Germinal center (tissue), 1 donor: ENCODE measurements around the gene BRI3BP.
A peak's percentile ranks its signal among the peaks of the same experiment; 100 is the strongest.
"Not testable (repeated sequence)": the region's sequence is repeated elsewhere in the genome, so short reads cannot be mapped to it uniquely, and the experiment has no call there.

ENCODE experiments used
- DNase-seq: peaks from one replicate; pipeline ENCODE4 v3.0.0; 2012; ENCODE audit warnings: mixed read lengths, low spot score

The BRI3BP gene

DNA sequence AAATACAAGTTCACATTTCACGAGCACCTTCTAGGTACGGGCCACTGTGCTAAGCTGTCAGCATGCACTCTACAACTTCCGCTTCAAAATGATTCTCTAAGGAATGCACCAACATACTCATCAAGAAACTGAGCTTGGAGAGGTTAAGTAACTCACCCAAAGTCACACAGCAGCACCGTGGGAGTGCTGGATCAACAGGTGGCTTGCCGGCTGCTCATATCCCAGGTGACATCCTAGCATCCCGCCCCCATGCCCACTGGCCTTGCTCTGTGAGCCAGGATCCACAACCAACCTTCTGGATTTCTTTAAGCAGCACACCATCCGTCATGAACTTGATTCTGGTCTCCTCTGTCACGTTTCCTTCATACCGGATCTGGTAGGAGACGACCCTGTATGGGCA lies 21.2 kb upstream of the BRI3BP start:
- no peak for DNase-seq

DNA sequence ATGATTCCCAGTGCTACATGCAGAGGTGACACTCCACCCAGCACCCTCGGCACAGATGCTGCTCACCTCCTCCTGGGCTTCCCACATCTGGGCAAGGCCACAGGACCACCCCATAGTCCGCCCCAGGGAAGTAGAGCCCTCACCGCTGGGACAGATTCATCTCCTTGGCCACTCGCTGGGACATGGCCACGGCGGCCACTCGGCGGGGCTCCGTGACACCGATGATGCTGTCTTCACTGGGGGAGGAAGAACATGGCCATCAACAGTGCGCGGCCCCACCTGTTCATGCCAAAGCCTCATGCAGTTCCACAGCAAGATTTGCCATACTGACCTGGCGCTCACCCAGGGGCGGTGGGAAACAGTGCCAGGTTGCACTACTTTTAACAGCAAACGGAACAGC lies 18.2 kb upstream of the BRI3BP start:
- no peak for DNase-seq

DNA sequence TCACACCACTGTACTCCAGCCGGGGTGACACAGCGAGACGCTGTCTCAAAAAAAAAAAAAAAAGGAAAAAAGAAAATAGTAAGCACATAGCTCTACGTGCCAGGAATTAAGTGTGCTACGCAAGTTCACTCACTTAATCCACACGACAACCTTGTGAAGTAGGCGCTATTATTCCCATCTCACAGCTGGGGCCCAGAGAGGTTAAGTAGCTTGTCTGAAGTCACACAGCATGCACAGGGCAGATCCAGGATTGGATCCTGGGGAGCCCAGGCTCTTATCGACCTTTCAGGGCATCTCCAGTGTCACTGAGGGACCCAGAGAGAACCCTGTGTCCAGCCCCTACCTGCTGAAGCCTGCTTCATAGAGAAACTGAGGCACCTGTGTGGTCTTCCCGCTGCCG lies 16.4 kb upstream of the BRI3BP start:
- no peak for DNase-seq

DNA sequence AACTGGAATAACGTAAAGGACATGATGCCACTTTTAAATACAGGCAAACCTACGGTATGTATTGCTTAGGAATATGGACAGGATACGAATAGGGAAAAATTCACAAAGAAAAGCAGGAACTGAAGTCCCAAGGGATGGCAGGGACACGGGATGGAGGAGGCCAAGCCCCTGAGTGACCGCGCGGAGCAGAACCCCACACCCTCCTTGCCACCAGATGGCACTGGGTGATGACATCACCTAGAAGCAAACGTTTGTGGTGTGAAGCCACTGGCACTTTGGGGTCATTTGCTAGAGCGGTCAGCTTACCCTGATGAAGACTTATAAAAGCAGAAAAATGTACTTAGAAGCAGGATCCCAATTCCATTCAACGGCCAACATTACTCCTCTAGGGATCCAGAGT lies 13.9 kb upstream of the BRI3BP start:
- DNase-seq, result no peak

DNA sequence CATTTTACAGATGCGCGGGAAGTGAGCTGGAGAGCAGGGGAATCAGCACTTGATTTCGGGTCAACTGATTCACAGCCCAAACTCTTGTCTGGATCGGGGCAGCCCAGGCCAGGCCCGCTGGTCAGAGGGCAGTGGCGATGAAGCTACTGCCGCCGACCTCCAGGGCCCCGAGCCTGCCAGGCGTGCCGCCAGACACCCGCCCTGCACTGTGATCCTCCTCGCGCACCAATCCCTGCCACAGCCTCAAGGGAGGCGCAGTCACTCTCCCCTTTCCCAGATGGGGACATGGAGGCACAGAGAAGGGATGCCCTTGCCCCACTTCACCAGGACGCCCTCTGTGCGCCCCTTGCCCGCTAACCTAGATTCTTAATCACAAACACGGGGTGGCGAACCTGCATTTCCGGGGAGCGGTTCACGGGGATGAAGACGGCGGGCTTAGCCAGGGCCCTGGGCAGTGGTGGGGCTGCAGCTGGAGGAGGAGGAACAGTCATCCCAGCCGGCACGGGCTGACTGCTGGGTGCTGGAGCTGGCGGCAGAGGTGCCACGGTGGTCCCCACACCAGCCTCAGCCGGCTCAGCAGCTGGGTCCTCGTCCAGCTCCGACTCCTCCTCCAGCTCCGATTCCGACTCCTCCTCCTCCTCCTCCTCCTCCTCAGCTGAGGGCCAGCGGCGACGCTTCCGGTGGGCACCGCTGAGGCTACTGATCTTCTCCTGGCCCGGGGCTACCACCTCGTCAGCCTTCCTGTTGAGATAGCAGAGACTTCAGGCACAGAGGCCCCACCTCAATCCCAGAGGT lies 13.2 kb upstream of the BRI3BP start:
- DNase-seq, result no peak

DNA sequence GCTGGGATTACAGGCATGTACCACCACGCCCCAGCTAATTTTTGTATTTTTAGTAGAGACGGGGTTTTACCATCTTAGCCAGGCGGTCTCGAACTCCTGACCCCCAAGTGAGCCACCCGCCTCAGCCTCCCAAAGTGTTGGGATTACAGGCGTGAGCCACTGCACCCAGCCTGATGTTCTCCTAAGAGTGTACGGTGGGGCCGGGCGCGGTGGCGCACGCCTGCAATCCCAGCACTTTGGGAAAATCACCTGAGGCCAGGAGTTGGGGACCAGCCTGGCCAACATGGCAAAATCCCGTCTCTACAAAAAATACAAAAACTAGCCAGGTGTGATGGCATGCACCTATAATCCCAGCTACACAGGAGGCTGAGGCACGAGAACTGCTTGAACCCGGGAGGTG lies 6.6 kb upstream of the BRI3BP start:
- DNase-seq, result not testable (repeated sequence)

DNA sequence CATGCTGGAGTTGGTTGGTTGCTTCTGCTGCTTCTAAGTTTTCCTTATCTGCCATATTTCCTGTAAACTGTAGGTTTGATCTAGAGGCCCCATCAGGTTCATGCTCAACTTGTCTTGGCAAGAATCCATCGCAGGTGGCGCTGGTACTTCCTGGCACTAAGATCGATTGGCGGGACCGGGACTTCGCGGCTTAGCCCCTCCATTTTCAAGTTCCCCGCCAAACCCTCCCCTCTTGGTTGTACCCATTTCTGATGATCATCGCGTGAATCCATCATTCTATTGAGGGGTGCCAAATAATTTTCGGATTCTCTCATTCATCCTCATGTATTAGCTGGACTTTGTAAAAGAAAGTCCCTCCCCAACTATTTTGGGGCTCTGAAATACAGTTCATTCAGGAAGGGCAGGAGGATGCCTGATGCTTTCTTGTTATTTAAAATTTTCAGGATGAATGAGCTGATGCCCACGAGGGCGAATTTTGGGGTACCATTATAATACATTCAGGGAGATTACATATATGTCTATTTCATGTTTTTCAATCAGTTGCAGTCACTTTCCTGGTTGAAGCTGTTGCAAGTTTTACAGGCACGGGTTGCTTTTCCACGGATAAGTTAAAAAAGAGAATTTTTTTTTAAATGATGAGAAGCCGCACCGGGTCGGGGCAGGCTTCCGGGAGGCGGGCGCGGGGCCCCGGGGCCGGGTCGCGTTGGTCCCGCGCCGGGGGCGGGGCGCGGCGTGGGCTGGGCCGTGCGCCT lies 395 bp upstream of the BRI3BP start:
- DNase-seq, result peak; percentile 80

DNA sequence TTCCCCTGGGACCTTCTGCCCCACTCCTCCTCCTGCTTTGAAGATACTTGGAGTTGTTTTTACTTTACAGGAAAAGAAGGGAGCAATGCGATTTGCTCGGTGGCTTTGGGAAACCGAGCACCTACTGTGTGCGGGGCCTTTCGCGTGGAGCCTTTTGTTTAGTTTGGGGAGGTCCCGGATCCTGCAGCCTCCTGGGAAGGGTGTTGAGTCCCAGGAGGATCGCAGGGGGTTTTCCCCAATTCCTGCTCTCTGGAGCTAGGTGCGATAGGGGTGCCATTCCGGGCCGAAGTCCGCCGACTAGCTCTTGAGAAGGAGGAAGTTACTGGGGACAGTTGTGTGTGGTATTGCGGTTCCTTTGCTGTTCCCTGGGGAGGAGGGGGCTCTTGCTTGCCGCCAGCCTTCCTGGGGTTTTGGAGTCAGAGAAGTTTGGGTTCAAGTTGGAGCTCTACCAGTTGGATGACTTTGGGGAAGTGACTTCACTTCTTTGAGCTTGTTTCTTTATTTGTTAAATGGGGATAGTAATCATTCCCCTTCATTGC lies 1.1 kb downstream of the BRI3BP start:
- DNase-seq, result peak; percentile 54

DNA sequence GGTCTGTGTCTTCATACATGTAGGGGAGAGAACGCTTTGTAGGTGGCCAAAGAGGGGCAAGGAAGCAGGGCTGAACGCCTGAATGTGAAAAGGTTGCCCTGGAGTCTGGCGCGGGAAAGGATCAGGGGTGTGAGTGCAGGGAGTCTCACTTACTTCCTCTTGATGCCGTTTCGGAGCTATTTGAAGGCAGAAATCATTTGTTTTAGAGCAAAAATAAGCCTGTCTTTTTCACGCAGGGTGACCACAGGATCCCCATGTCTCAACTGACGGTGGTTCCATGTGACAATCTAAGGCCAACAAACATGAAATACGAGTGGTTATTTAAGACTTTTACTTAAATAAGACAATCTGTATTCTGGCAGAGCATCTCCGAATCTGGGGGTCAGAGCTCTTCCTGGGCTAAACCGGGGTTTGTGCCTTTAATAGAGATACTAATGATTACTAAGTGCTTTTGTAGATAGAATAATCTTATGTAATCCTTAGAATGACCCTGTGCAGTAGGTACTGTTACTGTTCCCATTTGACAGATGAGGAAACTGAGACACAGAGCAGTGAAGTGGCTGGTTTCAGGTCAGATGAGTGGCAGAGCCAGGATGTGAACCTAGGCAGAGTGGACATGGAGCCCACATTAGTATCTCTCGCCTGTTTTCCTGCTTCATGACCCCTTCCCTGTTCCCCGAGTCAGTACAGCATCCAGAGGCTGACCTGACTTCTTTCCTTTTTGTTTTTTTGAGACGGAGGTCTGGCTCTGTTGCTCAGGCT lies 1.9 kb downstream of the BRI3BP start:
- peak; percentile 69 for DNase-seq

DNA sequence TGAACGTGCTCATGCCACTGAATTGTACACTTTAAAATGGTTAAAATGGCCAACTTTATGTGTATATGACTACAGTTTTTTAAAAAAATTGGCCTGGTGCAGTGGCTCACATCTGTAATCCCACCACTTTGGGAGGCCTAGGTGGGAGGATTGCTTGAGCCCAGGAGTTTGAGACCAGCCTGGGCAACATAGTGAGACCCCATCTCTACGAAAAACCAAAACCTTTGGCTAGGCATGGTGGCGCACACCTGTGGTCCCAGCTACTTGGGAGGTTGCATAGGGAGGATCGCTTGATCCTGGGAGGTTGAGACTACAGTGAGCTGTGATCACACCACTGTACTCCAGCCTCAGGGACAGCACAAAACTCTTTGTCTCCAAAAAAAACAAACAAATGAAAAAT lies 5.3 kb downstream of the BRI3BP start:
- DNase-seq, result no peak

DNA sequence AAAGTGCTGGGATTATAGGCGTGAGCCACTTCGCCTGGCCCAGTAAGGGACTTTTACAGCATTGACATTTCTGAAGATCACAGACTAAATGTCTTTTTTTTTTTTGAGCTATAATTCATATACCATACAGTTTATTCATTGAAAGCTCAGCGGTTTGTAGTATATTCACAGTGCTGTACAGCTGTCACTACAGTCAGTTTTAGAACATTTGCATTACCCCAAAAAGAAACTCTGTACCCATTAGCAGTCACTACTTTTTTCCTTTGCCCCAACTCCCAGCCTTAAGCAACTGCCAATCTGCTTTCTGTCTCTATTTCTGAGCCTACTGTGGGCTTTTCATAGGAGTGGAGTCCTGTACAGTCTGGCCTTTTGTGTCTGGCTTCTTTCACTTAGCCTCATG lies 8.2 kb downstream of the BRI3BP start:
- no peak for DNase-seq

DNA sequence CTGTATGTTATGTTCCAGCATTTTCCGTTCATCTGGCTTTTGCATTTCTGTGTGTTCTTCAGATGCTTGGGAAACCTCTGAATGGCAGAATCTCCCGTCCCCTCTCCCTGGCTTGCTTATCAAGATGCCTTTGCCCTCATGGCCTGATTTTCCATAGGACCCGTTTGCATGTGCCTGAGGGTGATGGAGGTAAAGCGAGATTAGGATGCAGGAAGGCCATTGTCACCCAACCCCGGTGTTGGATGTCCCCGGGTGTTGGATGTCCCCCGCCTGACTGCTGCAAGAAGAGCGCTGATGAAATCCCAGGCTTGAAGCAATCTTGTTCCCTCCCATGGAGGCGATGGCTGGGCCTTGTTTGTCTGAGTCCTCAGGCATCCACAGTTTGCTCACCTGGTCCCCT lies 9.6 kb downstream of the BRI3BP start:
- no peak for DNase-seq

DNA sequence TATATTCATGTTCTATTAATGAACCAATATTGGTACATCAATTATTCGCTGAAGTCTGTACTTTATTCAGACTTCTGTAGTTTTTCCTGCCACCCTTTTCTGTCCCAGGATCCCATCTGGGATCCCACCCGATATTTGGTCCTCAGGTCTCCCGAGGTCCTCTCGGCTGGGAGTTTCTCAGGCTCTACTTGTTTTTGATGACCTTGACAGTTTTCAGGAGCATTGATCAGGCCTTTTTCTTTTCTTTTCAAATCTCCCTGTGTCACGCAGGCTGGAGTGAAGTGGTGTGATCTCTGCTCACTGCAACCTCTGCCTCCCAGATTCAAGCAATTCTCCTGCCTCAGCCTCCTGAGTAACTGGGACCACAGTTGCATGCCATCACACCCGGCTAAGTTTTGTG lies 11.2 kb downstream of the BRI3BP start:
- DNase-seq, result no peak

DNA sequence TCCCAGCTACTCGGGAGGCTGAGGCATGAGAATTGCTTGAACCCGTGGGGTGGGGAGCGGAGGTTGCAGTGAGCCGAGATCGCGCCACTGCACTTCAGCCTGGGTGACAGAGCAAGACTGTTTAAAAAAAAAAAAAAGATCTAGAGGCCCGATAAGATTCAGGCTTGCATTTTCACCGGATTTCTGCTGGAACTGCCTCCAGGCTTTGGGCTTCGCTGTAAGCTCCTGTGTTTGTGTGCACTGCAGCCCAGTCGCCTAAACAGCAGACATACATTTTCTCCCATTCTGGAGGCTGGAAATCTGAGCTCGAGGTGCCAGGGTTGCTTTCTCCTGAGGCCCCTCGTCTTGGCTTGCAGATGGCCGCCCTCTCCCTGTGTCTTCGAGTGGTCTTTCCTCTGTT lies 12.2 kb downstream of the BRI3BP start:
- no peak for DNase-seq

DNA sequence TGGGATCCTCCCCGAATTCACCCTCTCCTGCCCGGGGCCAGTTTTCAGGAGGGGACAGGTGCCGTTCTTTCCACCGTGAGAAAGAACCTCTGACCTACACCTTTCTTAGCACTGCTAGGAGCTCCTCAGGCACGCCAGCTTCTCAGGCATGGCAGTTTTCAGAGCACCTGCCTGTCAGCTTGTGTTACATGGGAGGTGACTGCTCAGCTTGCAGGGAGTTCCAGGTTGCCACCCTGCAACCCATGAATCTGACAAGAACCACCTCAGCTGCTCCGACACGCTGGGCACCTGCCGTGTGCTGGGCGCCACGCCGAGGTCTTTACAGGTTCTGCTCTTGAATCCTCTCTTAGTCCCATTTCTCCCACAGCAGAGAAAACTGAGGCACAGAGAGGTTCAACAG lies 12.9 kb downstream of the BRI3BP start:
- DNase-seq, result no peak

DNA sequence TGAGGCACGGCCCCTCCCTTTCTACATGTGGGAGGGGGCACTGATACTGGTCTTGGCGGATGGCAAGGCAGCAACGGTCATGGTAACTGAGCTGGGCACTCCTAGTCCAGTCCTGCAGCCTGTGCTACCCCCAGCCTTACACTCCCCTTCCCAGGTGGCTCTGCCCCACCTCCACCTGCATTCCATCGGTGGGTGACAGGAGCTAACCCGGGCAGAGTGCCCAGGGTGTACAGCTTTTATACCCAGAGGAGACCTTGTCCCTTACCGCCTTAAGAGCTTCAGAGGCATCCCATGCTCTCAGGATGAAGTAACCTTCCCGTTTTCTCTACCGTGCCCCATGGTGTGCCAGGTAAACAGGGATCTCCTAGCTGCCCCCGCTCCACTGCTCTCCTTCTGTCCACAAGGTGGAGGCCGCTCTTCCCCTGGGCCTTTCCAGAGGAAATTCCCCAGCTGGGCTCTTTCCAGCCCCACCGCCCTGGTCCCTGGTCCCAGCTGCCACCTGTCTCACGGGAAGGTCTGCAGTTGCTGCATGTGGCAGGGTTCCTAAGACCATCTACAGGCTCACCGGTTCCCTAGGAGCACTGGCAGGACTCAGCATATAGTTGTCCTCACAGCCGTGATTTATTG lies 20.5 kb downstream of the BRI3BP start:
- DNase-seq, result no peak

DNA sequence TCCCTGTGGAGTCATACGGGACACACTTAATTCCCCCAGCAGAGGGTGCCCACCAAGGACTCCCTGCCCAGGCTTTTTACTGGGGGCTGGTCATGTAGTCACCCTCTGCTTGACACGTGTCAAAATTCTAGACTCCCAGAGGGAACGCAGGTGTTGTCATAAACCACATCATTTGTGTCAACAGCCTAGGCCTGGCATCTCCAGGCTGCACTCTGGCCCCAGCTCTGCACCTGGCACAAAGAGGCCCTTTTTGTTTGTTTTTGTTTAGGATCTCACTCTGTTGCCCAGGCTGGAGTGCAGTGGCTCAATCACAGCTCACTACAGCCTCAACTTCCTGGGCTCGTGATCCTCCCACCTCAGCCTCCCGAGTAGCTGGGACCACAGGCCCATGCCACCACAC lies 21.1 kb downstream of the BRI3BP start:
- peak; percentile 33 for DNase-seq

DNA sequence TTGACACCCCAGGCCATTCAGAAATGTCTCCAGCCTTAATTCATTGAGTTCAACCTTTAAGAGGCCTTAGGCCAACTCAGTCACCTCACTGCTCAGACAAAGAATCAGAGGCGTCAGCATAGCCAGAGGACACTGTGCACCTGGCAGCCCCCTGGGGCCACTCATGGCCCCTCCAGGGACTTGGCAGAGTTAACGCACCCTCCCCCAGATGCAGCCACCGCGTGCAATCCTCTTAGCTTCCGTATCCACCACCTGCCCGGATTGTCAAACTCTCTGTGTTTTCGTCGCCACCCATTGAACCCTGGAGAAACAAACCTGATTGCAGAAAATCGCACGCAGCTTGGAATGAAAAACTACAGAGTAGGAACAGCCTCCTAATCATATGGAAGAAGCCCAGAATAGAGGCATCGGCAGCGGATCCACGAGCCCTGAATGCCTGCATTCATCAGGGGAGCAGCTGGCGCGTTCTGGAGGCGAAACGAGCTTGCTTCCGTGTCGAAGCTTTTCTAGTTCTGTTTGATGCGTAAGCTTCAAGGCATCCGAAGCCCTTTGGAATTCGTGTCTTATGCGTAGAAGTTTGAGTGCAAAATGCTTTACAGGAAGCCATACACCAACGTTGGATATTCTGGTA lies 22.4 kb downstream of the BRI3BP start:
- peak; percentile 33 for DNase-seq

DNA sequence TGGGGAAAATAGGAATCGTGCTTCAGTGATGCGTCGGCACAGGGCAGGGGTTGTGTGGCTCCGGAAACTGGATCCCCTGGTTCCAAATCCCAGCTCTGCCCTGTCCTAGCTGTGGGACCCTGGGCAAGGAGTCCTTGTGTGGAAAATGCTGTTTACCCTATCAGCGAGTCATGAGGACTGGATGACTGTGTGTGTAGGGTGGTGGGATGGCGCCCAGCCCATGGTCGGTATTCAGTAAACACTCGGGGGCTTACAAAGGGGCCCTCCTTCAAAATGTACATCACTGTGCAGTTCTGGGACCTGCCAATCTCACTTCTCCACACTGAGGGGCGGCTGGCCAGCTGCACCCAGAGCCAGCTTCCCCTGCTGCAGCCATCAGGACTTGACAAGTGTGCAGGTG lies 24.4 kb downstream of the BRI3BP start:
- no peak for DNase-seq

DNA sequence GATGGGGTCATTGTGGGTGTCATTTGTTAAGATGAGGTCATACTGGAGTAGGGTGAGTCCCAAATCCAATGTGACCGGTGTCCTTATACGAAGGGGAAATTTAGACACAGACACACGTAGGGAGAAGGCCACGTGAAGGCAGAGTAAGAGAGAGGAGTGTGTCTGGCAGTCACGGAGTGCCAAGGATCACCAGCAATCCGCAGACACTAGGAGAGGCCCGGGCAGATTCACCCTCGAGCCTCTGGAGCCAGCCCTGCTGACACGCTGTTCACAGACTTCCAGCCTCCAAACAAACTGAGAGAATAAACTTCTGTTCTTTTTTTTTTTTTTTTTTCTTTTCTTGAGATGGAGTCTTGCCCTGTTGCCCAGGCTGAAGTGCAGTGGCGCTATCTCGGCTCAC lies 24.9 kb downstream of the BRI3BP start:
- DNase-seq, result no peak

DNA sequence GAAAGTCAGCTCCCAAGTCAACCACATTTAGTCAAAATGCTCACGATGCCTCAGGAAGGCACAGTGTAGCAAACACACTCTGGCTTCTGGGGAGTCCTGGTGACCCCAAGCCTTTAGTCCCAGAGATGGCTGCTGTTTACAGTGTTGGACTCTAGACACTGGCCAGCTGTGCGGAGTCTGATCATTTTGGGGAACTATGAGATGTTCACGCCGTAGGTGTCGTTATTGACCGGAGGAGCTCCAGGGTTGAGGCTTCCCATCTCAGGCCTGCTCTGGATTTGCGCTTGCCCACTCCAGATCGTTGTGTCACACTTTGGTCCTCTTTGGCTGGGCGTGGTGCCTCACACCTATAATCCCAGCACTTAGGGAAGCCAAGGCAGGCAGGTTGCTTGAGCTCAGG lies 27.7 kb downstream of the BRI3BP start:
- DNase-seq, result no peak

DNA sequence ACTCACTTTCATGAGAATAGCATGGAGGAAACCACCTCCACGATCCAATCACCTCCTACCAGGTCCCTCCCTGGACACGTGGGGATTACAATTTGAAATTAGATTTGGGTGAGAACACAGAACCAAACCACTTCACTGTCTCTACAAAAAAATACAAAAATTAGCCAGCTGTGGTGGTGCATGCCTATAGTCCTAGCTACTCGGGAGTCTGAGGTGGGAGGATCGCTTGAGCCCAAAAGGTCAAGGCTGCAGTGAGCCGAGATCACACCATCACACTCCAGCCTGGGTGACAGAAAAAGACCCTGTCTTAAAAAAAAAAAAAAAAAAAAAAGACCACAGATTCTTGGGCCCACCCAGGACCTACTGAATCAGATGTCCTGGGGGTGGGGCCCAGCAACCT lies 28.3 kb downstream of the BRI3BP start:
- DNase-seq, result no peak
